ENCODE data around the gene SPRR2D.

SPRR2D gene

DNA sequence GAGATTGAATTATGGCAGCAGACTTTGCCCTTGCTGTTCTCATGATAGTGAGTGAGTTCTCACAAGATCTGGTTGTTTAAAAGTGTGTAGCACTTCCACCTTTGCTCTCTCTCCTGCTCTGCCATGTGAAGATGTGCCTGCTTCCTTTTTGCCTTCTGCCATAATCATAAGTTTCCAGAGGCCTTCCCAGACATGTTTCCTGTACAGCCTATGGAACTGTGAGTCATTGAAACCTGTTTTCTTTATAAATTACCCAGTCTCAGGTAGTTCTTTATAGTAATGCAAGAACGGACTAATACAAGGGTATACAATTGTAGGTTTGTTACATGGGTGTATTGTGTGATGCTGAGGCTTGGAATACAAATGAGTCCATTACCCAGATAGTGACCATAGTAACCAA lies 5.7 kb downstream of the SPRR2D start:
- TF ChIP-seq, protein P1, sequence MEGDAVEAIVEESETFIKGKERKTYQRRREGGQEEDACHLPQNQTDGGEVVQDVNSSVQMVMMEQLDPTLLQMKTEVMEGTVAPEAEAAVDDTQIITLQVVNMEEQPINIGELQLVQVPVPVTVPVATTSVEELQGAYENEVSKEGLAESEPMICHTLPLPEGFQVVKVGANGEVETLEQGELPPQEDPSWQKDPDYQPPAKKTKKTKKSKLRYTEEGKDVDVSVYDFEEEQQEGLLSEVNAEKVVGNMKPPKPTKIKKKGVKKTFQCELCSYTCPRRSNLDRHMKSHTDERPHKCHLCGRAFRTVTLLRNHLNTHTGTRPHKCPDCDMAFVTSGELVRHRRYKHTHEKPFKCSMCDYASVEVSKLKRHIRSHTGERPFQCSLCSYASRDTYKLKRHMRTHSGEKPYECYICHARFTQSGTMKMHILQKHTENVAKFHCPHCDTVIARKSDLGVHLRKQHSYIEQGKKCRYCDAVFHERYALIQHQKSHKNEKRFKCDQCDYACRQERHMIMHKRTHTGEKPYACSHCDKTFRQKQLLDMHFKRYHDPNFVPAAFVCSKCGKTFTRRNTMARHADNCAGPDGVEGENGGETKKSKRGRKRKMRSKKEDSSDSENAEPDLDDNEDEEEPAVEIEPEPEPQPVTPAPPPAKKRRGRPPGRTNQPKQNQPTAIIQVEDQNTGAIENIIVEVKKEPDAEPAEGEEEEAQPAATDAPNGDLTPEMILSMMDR (IDR thresholded peaks at IDR 0.05; ENCODE audit: low read depth, low read length, missing control alignments) = no peak
- no peak overlapping the region for H3K4me3 ChIP-seq (ENCODE audit: low read depth, low read length)
- H3K27me3 ChIP-seq (replicated peaks) = no peaks in the 10 kb centered on the region
- no peak for DNase-seq
- in situ Hi-C loops (cut with HindIII; ENCODE audit: low pct_ligation_motif_present, low sequenced_read_pairs) = no loop called here
- H3K36me3 ChIP-seq (replicated peaks) = no peaks in the 10 kb centered on the region
- H3K27ac ChIP-seq = no peak overlapping the region

DNA sequence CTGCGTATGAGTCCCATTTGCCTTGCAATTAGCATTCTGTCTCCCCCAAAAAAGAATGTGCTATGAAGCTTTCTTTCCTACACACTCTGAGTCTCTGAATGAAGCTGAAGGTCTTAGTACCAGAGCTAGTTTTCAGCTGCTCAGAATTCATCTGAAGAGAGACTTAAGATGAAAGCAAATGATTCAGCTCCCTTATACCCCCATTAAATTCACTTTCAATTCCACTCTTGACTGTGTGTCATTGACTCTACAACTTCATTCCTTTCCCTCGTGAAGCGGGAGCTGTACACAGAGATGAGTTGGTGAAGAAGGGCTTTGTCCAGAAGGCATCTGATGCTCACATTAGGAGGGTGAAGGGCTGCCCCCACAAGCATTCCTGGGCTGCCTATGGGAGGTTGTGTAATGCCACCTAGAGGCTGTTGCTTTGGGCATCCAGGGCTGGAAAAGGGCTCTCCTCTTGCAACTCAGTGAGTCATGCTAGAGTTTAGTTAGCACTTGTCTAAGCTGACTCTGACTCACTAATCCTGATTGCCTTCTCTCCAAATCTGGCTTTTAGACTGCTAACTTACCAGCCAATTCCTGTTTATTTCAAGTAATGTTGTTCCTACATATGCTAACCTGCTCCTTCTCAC lies 8.1 kb downstream of the SPRR2D start:
- Histone ChIP-seq H3K4me3 (ENCODE audit: low read depth, low read length) (no peak overlapping the region), H3K27ac (no peak overlapping the region), H3K36me3 (replicated peaks) (no peaks in the 10 kb centered on the region), H3K27me3 (replicated peaks) (no peaks in the 10 kb centered on the region)
- TF ChIP-seq, protein P1 (IDR thresholded peaks at IDR 0.05; ENCODE audit: low read depth, low read length, missing control alignments) = peak; percentile 18
- DNase-seq = peak; percentile 4
- in situ Hi-C loops (cut with HindIII; ENCODE audit: low pct_ligation_motif_present, low sequenced_read_pairs) = no loop called here

DNA sequence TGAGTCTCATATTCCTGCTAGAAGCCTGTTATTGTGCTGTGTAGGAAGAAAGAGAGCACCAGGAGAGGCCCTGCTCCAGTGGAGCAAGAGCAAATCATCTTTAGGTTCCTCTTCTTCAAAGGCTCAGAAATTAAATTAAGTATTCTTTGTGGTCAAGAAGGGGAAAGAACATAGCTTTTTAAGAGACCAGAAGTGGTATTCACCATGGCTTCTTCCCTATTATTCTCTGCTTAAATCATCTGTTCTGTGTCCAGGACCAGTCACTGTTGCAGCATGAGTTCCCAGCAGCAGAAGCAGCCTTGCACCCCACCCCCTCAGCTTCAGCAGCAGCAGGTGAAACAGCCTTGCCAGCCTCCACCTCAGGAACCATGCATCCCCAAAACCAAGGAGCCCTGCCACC lies 8.8 kb downstream of the SPRR2D start:
- Histone ChIP-seq H3K27ac (no peak overlapping the region), H3K27me3 (replicated peaks) (no peaks in the 10 kb centered on the region), H3K36me3 (replicated peaks) (no peaks in the 10 kb centered on the region), H3K4me3 (ENCODE audit: low read depth, low read length) (no peak overlapping the region)
- in situ Hi-C loops (cut with HindIII; ENCODE audit: low pct_ligation_motif_present, low sequenced_read_pairs) = no loop called here
- DNase-seq = no peak
- TF ChIP-seq, protein P1 (IDR thresholded peaks at IDR 0.05; ENCODE audit: low read depth, low read length, missing control alignments) = no peak

DNA sequence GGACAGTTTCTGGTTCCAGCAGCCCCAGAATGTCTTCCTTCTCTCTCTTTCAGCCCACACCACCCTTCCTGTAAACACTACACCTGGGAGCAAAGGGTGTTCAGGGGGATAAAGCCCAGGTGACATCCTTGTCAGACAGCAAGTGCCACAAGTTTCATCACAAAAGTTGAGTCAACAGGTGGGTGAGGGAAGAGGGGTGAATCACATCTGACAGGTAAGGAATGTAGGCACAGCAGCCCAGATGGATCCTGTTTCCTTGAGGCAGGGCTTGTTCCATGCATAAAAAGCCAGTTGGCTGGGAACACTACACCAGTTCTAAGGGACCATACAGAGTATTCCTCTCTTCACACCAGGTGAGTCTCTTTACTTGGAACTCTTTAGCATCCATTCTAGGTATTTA lies 10.0 kb downstream of the SPRR2D start, which contains the start of gene SPRR1B:
SPRR1B (plus strand) TSS at position 309 of the 400 bp plus-strand sequence. CDS start 1,143 bp downstream, outside the sequence.
- H3K4me3 ChIP-seq (ENCODE audit: low read depth, low read length) = no peak within 1 kb of the TSS
- H3K27ac ChIP-seq = no peak within 1 kb of the TSS
- TF ChIP-seq, protein P1 (IDR thresholded peaks at IDR 0.05; ENCODE audit: low read depth, low read length, missing control alignments) = no peak
- in situ Hi-C loops (cut with HindIII; ENCODE audit: low pct_ligation_motif_present, low sequenced_read_pairs) = no loop called here
- no peaks in the 10 kb centered on the region for H3K36me3 ChIP-seq (replicated peaks)
- no peaks in the 10 kb centered on the region for H3K27me3 ChIP-seq (replicated peaks)
- no peak for DNase-seq

DNA sequence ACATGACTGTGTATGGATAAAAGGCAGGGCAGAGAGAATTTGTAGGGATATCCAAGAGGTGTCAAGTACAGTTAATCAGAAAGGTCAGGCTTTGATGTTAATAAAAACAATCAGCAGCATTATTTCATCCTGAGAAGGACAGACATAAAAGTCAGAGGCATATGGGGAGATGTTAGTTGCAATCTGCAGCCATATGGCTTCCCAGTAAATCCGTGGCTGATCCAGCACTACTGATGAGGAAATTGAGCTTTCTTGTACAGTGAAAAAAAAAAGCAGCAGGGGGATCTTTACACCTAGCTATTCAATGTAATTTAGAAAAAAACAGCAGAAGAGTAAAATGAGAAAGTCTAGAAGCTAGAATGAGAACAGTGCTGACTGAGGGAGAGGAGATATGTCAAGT lies 12.2 kb downstream of the SPRR2D start:
- in situ Hi-C loops (cut with HindIII; ENCODE audit: low pct_ligation_motif_present, low sequenced_read_pairs) = no loop called here
- H3K4me3 ChIP-seq (ENCODE audit: low read depth, low read length) = no peak overlapping the region
- no peak for DNase-seq
- TF ChIP-seq, protein P1 (IDR thresholded peaks at IDR 0.05; ENCODE audit: low read depth, low read length, missing control alignments) = no peak
- H3K27ac ChIP-seq = no peak overlapping the region
- H3K36me3 ChIP-seq (replicated peaks) = no peaks in the 10 kb centered on the region
- no peaks in the 10 kb centered on the region for H3K27me3 ChIP-seq (replicated peaks)

DNA sequence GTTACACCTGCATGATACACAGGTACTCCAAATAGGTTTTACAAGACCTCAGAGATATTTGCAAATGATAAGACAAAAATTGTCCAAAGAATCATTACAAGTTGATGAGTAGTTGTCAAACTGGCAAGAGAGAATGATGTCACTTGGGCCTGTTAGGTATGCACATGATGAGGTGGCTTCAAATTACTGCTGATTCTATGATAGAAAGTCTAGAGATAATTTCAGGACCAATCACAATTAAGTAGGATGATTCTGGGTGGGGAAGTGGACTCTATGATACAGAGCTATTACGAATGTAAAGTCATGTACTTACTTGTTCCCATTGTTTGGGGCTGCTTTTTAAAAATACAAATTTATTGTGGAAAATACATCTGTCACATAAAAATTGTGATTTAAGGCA lies 15.1 kb downstream of the SPRR2D start:
- no peaks in the 10 kb centered on the region for H3K27me3 ChIP-seq (replicated peaks)
- no peak for DNase-seq
- no peak overlapping the region for H3K4me3 ChIP-seq (ENCODE audit: low read depth, low read length)
- H3K36me3 ChIP-seq (replicated peaks) = no peaks in the 10 kb centered on the region
- no peak overlapping the region for H3K27ac ChIP-seq
- TF ChIP-seq, protein P1 (IDR thresholded peaks at IDR 0.05; ENCODE audit: low read depth, low read length, missing control alignments) = no peak
- in situ Hi-C loops (cut with HindIII; ENCODE audit: low pct_ligation_motif_present, low sequenced_read_pairs) = no loop called here

All from brain microvascular endothelial cell (primary cell).